ENCODE measurements around the gene CEP112.
"Not testable (repeated sequence)": the region's sequence is repeated elsewhere in the genome, so short reads cannot be mapped to it uniquely, and the experiment has no call there.

The CEP112 gene

DNA sequence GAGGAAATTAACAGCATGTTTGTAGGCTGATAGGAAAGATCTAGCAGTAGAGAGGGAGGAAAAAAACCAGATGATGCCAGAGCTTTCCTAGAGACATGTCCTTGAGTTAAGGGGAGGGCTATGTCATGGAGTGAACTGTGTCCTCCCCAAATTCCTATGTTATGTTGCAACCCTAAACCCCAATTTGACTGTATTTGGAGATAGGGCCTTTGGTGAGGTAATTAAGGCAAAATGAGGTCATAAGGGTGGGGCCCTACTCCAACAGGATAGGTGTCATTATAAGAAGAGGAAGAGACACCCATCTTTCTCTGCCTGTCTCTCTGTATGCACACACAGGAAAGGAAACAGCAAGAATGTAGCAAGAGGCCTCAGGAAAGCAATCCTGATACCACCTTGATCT lies 435.2 kb downstream of the CEP112 start:
- no peak for DNase-seq

DNA sequence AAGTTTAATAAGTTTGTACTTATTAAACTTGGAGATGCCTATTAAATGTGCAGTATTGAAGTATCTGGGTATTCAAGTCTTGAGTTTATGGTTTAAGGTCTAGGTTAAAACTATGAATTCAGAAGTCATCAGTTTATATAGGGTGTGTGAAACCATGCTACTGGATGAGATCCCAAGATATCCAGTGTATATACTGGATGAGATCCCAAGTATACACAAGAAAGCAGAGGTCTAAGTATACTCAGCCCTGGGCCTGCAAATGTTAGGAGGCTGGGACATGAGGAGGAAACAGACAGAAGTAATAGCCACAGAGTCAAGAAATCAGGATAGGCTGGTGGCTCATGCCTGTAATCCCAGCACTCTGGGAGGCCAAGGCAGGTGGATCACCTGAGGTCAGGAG lies 436.1 kb downstream of the CEP112 start:
- no peak for DNase-seq

DNA sequence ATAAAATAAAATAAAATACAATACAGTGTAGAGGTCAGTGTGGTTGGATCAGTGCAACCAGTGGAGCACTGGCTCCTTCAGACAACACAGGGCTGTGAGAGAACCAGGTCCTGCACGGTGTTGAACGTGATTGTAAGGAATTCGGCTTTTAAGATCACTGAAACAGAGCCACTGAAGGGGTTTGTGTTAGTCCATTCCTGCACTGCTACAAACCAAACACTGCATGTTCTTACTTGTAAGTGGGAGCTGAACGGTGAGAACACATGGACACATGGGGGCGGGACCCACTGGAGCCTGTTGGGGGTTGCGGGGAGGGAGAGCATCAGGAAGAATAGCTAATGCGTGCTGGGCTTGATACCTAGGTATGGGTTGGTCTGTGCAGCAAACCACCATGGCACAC lies 437.3 kb downstream of the CEP112 start:
- DNase-seq, result no peak

DNA sequence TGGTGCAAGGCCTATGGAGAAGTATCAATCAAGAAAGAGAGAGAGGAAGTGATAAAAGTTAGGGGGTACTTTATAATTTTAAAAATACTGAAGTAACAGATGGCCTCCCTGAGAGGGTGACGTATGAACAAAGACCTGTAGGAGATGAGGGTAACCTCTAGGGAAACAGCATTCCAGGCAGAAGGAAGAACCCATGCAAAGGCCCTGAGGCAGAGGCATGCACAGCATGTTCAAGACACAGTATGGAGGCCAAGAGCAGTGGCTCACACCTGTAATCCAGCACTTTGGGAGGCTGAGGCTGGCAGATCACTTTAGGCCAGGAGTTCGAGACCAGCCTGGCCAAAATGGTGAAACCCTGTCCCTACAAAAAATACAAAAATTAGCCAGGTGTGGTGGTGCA lies 437.9 kb downstream of the CEP112 start:
- DNase-seq, result no peak

DNA sequence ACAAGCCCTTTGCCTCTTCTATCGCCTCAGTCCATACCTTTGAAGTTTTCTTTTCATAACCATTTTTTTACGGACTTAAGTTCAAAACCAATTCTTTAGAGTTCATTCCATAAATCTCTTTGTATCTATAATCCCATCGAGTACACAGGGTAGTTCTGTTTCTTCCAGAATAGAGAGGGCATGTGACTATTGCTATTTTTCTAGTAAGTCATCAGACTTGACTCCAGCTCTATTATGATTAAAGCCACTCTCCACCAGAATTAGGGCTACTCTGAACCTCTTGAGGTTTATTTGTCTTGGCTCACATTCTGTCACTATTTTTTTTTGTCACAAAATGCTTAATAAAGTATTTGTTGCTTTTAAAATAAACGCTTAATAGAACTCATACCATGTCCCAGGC lies 438.6 kb downstream of the CEP112 start:
- DNase-seq, result no peak

DNA sequence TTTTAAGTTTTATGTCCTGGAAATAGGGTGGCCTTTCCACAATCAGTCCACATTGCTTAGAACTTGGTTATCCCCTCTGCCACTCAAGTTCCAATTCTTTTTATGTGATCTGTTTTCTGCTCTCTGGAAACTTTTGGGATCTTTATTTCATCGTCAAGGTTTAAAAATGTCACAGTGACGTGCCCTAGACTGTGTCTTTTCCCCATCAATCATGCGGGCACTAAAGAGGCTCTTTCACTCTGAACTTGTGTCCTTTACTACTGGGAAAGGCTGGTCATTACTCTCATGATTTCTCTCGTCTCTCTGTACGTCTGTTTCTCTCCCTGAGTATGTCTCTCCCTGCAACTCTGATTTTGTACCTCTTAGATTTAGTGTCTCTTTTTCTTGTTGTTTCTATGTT lies 440.7 kb downstream of the CEP112 start:
- no peak for DNase-seq

DNA sequence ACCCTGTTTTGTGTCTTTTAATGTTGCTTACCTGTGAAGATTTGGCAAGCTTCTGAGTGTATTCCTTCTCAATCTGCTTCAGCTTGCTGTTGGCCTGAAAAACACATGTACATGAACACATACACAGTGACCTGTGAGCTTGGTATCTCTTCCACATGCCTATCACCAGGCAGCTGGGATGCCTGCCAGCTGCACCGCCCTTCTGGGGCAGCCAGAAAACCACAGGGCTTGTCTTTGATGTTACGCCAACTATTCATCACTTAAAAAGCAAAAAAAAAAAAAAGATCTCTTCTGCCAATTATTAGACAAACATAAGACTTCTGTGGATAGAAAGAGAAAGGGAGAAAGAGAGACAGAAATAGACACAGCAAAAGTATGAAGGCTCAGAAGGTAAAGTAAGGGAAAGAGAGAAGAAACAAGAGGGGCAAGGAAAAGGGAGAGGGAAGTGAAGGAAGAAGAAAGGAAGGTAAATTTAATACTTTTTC lies 441.3 kb downstream of the CEP112 start:
- DNase-seq, result no peak

DNA sequence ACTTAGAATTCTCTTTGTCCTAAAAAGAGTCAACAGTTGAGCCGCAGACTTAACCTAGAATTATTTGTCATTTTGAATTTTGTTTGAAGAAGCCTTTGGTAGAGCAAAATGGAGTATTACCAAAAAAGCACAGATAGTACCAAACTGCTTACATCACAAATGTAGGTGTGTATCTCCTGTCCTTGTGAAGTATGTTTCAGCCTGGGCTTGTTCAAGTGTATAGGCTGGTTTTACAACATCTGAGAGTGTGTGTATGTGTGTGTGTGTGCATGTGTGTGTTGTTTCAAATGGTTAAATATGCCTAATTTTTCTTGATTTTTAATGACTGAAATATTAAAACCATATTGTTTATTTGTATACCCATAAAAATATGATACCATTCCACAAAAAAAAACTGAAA lies 441.8 kb downstream of the CEP112 start:
- DNase-seq, result no peak

DNA sequence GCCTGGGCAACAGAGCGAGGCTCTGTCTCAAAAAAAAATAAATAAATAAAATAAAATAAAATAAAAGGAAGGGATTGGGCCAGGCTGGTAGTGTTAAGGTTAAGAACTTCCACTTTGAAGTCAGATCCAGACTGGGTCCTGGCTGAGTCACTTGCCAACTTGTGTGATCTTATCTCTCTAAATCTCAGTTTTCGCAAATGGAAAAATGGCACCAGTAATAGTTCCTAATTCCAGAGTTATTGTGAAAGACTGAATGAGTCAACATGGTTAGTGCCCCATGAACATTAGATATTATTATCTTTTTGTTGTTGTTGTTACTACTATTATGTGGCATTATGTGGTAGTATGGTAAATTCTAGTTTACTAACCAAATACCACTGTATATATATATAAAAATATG lies 442.5 kb downstream of the CEP112 start:
- no peak for DNase-seq

DNA sequence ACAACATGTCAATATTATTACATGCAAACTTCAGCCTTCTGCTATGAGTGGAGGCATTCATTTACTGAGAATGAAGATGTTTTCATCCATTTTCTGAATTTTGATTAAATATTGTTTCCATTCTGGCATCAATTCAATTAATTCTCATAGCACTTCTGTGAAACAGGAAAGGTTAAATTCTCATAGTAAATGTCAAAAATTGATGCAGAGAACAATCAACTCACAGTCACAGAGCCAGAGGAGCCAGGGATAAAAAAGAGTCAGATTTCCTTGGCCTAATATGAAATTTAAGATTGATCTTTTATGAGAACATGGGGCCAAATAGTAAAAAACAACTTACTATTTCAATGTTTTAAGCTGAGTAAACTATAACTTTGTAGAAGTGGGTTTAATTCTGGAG lies 446.7 kb downstream of the CEP112 start:
- no peak for DNase-seq

DNA sequence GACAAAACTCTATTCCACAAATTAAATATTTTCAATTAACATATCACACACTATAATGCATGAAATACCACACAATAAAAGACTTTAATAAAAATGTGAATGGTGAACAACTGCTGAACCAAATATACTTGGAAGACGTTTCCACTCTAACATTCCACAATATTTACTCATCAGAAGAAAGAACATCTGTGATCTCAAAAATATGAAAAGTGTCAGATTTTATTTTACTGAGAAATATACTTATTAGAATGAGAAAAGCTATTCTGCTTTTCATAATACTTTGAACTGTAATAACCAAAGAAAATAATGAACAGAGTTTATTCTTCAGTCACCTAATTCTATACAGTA lies 448.7 kb downstream of the CEP112 start:
- no peak for DNase-seq

DNA sequence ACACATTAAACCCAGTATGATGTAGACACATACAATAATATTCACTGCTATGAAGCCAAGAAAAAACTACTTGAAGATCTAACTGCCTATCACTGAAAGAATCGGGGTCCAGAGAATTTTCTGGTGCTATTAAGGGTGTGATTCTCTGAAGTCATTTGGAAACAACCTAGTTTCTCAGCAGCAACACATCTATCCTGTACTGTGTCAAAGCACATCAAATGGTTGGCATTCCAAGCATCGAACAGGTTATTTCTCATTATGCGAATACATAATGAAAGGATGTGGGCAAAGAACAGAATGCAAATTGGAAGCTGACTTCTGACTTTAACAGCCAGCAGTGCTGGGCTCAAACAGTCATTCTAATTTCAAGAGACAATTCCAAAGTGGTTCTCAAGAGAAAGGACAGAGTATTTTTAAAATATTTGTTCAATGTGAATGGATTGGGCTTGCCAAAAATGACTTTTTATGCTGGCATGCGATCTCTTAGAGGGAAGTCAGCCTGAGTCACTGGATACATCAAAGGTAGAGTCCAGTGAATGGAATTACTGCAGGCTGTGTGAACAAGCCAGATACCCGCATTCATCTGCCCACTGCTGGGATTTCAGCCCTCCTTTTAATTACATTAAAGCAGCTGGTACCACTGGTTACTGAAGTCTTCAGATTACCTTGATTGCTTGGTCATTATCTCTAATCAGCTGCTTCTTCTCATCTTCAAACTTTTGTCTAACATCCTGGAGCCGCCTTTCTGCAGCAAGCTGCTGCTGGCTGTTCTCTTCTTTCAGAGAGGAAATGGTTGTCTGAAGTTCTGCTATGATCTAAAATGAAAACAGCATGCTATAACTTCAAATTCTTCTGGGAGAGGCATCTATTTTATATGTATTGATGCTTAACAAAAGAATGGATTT lies 449.3 kb downstream of the CEP112 start:
- DNase-seq, result no peak

DNA sequence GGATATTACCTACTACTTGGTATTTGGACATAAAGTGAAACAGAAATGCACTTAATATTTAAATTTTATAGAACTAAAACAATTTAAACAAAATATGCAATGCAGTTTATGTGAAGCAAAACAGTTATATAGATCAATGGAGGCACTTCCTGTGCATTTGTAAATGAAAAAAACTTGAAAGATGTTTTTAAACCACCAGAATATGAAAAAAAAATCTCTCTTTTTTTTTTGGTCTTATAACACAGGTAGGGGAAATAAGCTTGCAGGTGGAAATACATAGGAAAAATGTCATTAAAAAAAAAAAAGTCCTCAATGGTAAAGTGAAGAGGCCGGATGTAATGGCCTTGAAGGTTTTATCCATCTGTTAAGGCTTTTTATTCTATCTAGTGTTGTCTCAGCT lies 450.2 kb downstream of the CEP112 start:
- DNase-seq, result no peak

DNA sequence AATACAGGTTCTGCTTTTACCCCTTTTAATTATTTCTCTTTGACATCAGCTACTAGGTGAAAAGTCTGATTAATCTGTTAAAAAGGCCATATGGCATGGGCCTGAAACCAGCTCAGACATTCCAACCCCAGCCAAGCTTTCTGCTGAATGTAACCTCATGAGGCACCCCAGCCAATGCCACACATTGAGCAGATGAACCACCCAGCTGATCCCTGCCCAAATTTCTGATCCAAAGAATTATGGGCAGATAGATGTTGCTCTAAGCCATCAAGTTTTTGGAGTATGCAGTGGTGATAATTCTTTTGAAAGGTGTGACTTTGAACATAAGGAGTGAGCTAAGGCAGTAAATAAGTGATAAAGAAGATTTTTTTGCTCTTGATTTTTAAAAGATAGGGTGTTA lies 452.9 kb downstream of the CEP112 start:
- DNase-seq, result no peak

DNA sequence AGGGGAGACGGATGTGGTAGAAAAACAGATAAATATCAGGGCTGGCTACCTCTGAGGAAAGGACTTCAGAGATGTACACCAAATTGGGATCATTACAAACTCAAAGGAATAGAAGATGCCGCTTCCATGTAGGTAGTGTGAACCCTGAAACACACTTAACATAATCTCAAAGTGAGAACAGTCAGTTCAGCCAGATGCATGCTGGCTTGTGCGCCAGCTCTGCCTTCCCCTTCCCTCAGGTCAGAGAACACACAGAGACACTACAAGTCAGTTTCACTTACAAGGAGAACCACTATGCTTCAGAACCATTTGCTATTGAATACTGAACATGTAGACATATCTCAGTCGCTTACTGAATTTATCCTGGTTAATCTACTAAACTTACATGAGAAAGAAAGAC lies 454.5 kb downstream of the CEP112 start:
- no peak for DNase-seq

DNA sequence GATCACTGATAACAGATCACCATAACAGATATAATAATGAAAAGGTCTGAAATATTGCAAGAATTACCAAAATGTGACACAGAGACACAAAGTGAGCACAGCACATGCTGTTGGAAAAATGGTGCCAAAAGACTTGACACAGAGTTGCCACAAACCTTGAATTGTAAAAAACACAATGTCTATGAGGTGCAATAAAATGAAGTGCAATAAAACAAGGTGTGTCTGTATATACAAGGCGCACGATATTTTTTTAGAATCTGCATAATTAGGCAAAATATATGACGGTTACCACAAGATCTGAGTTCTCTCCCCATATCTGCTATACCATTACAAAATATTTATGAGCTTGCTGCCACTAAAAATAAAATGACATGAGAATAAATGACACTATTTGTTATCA lies 458.6 kb downstream of the CEP112 start:
- DNase-seq, result no peak

DNA sequence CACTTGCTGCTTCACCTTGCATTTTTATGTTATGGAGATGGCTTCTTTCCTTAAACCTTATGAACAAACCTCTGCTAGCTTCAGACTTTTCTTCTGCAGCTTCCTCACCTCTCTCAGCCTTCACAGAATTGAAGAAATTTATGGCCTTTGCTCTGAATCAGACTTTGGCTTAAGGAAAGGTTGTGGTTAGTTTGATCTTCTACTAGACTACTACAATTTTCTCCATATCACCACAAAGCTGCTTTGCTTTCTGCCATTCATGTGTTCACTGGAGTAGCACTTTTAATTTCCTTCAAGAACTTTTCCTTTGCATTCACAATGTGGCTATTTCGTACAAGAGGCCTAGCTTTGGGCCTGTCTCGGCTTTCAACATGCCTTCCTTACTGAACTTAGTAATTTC lies 459.3 kb downstream of the CEP112 start:
- not testable (repeated sequence) for DNase-seq

DNA sequence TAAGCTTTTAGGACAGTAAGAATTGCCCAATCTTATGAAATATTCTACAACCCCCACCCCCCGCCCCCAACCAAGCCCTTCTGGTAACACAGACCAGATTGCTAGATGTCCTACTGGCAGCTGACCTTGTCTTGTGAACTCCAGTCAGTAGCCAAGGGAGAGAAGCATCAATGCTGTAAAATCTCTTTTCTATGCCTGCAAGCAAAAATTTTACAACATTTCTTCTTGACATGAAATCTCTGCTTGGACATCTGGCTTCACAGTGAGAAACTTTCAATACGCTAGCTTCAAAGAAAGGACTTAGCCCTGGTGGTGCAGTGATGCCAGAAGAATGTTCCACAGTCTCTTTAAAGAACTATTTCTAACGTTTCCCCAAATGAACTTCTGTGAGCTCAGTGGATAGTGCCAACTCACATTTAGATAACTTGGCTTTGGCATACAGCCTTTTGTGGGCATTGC lies 461.2 kb downstream of the CEP112 start:
- no peak for DNase-seq

DNA sequence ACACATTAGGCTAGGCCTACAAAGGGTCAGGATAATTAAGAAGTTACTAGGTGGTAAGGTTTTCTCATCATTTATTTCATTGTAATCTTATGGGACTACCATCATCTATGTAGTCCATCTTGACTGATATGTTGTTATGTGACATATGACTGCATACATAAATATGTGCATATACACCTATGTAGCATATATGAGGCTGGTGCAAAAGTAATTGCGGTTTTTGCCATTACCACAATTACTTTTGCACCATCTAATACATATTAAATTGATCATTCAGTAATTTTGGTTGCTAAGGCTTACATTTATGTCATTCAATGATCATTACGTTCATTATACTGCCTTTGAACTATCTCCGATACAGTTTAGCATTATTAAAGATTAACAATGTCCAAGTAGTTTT lies 462.7 kb downstream of the CEP112 start:
- DNase-seq, result no peak

DNA sequence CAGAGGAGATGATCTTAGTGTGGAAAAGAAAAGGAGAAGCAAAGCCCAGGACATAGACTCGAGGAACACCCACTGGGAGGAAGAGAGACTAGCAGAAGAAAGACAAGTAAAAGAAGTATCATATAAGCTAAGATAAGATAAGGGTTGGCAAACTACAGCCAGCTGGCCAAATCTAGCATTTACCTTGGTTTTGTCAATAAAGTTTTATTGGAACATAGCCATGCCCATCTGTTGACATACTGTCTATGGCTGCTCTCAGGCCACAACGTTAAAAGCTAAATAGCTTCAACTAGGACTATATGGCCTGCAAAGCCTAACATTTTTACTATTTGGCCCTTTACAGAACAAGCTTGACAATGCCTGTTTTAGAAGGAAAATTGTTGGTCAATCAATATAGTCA lies 464.1 kb downstream of the CEP112 start:
- no peak for DNase-seq

DNA sequence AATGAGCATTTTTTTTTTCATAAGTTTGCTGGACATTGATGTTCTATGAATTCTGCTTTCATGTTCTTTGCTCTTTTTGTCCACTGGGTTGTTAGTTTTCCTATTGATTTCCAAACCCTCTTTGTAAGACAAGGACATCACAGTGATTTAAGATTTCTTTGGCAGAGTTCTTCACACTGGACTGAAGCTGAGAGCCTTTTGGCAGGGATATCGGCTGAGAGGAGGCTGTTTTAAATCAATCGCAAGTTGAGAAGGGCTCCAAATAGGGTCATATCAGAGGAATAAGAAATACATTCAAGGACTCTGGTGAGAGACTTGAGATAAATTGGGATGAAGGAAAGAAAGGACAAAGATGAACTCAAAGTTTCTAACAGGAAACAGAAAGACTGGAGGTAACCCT lies 464.7 kb downstream of the CEP112 start:
- DNase-seq, result no peak

DNA sequence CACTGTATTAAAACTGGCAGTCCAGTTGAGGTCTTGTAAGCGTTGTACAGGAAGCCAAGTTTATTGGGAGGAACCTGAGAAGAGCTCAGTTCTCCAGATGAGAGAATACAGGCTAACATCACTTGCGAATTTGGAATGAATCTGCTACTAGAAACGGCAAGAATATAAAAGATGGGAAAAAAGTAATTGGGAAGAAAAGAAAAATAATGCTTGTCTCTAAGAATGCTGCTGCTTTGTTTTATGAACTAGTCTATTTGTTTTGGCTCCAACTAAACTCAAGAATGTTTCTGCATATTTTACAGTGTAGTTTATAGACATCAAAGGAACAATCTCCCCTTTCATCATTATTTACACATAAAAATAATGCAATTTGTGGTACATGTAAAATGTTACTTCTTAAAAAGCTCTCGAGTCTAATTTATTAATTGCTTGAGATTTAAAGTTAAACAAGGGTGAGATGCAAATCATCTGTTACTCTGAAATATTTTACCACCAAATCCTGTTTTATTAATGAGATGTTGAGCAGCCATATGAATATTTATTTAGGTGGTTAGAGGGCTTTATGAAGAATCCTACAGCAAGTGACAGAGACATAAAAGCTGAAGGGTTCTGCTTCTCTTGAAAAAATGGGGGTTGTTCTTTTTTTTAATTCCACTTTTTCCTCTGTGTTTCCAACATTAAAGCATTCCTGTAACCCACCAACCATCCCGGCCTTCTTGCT lies 468.3 kb downstream of the CEP112 start:
- no peak for DNase-seq

DNA sequence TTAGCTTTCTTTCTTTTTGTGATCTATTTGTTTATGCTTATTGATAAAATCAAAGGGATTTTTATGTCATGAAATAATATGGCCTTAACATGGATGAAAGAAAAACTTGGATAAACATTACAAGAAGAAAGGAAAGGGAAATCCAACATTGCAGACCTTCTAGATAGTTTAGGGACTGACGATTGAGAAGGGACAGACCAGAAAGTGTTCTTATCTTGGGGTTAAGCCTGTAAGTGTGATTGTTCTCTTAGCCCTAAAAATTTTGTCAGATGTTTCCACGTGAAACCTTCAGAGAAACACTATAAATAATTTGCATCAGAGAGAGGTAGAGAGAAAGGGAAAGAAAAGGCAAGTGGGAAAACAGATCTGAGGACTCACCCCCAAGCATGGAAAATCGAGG lies 473.3 kb downstream of the CEP112 start:
- no peak for DNase-seq

Data from NCI-H748 treated with DMSO at 0.1 percent for 48 hours (cell line).